HG03460 (cell line): ENCODE results near the gene NRG3.
"Not testable (repeated sequence)": the region's sequence is repeated elsewhere in the genome, so short reads cannot be mapped to it uniquely, and the experiment has no call there.

Experiments
- ATAC-seq: cut with Tn5 transposase; IDR thresholded peaks from one replicate; pipeline ENCODE4 v1.9.1; 2021; ENCODE audit not compliant: unreplicated experiment

NRG3 gene

DNA sequence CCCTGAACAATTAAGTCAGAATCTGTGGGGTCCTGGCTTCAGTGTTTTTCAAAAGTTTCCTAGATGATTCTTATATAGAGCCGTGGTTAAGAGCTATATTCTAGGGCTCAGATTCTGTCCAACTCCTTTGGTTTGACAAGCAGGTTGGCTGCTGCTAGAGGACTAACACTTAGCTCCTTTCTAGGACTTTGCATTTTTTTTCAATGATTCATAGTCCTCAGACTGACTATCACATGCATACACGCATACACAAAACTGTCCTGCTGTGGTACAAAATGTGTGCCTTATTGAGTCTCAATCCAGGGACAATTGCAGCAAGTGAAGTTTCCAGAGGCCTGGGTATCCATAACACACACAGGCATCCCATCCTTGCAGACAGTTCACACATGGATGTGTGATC is 392.0 kb downstream of the NRG3 start:
- no peak for ATAC-seq

DNA sequence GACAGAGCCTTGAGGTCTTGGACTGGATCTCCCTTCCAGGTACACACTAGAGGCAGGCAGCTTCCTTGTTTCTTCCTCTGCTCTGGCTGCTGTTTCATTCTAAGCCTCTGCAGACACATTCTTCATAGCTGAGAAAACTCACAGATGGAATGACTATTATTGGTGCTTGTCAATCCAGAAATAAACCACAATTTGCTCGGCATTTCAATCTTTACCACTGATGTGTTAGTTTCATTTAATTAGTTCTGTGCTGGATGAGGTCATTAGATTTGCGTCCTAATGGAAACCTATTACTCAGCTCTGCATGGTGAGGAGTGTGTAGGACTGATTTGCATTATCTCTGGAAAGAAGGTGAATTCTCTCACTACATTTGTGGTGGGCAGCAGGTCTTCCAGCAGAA is 392.5 kb downstream of the NRG3 start:
- ATAC-seq = no peak

GRCh38 chr10:82267960-82268359 is 393.0 kb downstream of the NRG3 start:
- ATAC-seq = no peak

DNA sequence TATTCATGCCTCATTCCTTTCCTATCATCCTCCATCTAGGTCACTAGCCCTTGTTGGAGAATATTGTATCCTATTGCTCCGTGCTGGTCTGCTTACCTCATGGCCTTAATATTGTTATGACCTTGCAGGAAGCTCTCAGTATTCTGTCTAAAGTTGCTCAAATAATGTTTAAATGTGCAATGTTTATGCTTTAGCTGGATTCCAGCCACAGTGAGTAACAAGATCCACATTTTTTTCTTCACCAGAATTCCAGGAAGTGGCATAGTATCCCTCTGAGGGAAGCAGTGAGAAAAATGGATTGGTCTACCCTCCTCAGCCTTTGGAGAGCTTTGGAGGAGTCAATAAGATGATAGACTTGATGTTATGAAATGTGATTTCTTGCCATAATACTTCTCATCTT is 402.6 kb downstream of the NRG3 start:
- ATAC-seq = no peak

- ATAC-seq = no peak
Measured at GRCh38 chr10:82278401-82279182, 403.6 kb downstream of the NRG3 start.

DNA sequence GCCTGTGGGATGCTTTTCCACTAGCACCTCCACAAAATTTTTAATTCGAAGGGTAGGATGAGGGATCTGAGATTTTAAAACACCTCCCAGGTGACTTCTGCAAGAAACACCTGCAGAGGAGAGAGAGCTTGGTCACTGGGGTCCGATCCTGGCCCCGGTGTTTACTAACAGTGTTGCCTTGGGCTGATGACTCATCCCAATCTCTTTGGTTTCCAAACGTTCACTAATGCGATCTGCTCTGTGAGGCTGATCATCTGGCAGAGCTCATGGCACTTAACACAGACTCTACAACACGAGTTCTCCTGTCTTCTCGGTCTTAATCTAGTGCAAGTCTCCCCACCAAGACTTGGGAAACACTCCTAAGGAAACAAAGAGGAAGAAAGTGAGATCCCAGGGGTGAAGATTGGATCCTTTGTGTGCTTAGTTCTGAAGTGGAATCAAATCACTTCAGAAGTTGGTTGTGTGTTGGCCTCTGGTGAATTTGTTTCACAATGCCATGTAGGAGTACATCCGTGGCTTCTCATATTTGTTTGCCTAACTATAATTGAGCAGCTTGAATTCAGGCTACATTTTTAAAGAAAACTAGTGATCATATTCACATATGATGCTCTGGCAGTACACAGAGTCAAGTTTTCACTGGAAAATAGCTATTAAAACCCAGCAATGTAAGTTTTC is 407.9 kb downstream of the NRG3 start:
- no peak for ATAC-seq

DNA sequence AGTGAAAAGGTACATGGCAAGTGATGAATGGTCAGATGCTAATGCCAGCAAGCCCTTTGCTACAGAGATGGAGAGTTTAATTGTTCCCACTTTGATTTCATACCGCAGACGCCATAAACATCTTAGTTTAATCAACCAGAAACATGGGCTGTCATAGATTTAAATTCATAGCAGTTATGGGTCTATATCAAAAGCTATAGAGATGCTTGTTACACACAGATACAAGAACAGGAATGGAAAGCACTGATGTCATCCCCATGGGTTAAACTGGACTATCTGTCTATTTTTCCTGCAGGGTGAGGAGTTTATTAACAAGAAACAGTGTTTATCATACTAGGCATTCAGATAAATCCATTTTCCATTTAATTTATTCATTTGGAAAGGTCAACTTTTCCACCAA is 409.2 kb downstream of the NRG3 start:
- ATAC-seq = no peak

DNA sequence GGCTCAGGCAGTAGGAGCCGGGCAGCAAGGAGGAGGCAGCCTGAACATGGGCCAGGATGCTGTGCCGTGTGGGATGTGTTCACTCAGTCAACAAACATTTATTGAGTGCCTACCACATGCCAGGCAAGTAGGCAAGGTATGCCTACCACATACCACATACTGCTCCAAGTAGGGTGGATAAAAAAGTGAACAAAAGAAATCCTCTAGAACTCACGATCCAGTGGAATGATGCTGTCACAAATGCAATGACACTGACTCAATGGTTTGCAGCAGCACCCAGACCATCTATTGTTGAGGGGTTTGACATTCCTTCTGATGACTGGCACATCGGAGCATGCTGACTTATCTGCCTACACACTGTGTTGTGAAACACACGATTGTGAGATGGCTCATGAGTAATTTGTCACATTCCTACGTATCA is 413.5 kb downstream of the NRG3 start:
- no peak for ATAC-seq

GRCh38 chr10:82289945-82290344 is 415.0 kb downstream of the NRG3 start:
- ATAC-seq = no peak

- no peak for ATAC-seq
Measured at GRCh38 chr10:82294874-82295378, 419.9 kb downstream of the NRG3 start.

DNA sequence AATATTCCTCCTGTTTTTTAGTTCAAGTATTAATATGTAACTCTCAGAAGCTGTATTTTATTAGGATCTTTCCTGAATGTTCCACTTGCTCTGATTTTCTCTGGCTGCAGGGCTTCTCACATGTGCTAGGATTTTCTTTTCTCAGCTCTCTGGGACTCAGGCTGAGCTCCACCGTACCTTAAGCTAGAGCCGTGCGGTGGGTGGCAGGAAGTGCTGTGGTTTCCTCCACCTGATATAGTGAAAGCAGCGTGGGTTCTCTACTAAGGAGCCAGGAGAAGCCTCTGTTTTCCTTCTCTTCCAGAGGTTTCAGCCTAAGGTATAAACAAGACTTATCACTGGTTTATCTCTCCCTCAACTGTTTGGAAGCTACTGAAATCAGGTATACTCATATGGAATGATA is 433.6 kb downstream of the NRG3 start:
- no peak for ATAC-seq

DNA sequence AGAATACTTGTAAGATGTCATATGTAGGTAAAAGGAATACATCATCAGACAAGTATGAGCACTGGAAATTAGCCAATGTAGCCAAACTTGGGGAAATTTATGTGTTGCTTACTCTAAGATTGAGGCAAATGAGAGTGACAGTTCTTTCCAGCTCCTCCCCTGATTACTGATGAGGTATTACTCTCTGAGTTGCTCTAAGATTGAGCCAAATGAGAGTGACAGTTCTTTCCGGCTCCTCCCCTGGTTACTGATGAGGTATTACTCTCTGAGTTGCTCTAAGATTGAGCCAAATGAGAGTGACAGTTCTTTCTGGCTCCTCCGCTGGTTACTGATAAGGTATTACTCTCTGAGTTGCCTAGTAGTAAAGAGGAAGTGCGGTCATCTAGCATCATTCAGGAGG is 435.8 kb downstream of the NRG3 start:
- no peak for ATAC-seq

DNA sequence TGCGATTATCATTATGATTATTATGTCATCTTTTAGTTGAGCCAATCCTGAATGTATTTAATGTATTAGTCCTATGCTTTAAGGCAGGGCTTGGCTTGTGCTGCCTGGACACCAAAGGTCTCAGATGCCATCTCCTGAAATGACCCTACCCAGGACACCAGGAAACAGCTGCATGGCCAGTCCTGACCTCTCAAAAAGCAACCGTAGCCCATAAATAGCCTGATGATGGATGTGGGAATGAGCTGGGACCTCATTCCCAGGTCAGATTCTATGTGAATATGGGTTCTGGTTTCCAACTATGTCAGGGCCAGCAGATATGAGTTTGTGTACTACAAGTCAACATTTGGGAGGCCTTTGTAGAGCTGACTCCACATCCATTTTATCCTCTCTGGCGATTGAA is 438.4 kb downstream of the NRG3 start:
- no peak for ATAC-seq

DNA sequence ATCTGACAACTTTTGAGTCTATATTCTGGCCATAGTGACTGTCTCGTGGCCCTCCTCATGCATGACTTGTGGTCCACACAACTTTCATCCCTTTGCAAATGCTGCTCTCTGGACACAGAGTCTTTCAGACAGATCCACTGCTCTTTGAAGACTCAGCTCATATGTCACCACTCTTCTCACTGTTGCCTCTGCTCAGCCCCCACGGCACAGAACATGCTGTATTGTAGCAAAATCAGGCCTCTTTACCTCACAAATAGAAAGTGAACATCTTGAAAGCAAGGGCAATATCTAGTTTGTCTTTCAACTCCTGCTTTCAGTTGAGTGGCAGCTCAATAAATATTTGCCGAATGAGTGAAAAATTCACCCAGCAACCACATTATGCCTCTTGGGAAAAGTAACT is 443.5 kb downstream of the NRG3 start:
- no peak for ATAC-seq

GRCh38 chr10:82319074-82319473 is 444.1 kb downstream of the NRG3 start:
- no peak for ATAC-seq

DNA sequence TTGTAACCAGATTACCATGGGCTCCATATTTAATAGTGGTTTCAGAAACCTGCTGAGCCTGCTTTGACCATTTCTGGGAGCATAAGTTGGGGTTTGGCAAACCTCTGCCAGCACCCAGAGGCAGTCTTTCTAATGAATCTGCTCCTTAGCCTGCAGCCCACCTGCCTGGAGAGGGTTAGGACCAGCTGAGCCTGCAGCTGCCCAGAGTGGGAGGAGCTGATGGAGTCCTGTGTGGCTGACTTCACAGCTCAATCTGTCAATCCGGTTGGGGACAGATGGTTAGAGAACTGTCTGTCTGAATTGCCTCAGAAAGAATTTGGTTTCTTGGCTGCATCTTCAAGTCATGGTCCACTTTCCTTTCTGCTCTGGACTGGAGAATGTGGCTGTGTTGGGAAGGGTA is 444.6 kb downstream of the NRG3 start:
- ATAC-seq = no peak

GRCh38 chr10:82321724-82322123 is 446.7 kb downstream of the NRG3 start:
- ATAC-seq = no peak

DNA sequence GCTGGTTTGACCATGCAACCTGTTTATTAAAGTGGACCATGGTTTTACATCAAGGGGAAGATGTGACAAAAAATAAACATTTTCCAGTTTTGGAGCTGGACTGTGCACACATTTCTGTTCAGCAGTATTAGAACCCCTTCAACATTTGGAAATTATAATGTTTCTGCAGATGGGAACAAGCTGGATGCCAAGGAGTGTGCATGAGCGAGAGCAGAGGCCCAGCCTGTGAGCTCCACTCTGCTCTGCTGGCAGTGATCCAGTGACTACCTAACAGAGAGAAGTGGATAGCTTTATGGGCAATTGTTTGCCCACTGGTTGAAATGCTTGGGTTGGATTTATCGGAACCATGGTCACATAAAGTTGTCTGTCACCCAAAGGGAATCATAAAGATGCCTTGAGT is 456.7 kb downstream of the NRG3 start:
- no peak for ATAC-seq

GRCh38 chr10:82335831-82336230 is 460.8 kb downstream of the NRG3 start:
- ATAC-seq = no peak

GRCh38 chr10:82340166-82340565 is 465.2 kb downstream of the NRG3 start:
- no peak for ATAC-seq

GRCh38 chr10:82349590-82349989 is 474.6 kb downstream of the NRG3 start:
- not testable (repeated sequence) for ATAC-seq

DNA sequence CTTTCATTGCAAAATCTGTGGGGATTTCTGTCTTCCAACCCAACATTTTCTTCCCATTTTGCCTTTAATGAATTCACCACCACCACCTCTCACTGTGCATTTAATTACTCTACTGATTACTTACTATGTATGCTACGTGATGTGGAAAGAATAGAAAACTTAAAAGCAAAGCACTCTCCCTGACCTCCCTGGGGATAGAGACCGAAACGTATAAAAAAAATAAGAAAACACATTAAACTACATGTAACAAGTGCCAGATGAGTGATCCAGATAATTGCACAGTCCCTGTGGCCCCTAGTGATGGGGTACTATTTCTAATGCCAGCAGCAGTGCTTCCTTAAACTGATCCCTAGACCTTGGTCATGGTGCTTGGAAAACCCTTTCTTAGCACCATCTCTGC is 478.4 kb downstream of the NRG3 start:
- ATAC-seq = no peak
